Body of pancreas (tissue), 4 donors: ENCODE results near the gene SKAP1. TPM values are rescaled to one million over a fixed set of nuclear protein-coding genes. Genes with fewer than 3 reads are reported as not detected.

Source experiments
- ATAC-seq: fragments of 150-250 bp; one replicate; pipeline ENCODE4 v1.9.1; 2016
- DNase-seq, 4 donors: peaks; one replicate each; pipeline ENCODE4 v3.0.0-alpha.2; 2019
- H3K27ac ChIP-seq, 4 donors: fragments of 200-600 bp; sonication (generic); 1 replicate in 3 of 4; 2 replicates in 1 of 4; pipeline versions ENCODE4 v1.5.1 to v1.6.1; 2016 to 2019; ENCODE audit warnings: mild to moderate bottlenecking in 1 of 4, mixed read lengths in 1 of 4, moderate library complexity in 1 of 4
- H3K27me3 ChIP-seq, 2 donors: fragments of 200-600 bp; sonication (generic); one replicate each; pipeline ENCODE4 v1.6.0; 2016; ENCODE audit warnings: mild to moderate bottlenecking in 1 of 2
- H3K36me3 ChIP-seq, 2 donors: fragments of 200-600 bp; sonication (generic); replicated peaks in 1 of 2; 2 replicates each; pipeline ENCODE4 v1.5.1; 2016; ENCODE audit warnings: low read depth in 2 of 2; ENCODE audit not compliant: insufficient read depth in 1 of 2
- H3K4me1 ChIP-seq: fragments of 200-600 bp; sonication (generic); one replicate; pipeline ENCODE4 v1.6.0; 2016
- H3K4me3 ChIP-seq, 2 donors: fragments of 200-600 bp; sonication (generic); 1 replicate in 1 of 2; 2 replicates in 1 of 2; pipeline ENCODE4 v1.5.1; 2016 to 2019
- H3K9me3 ChIP-seq, 3 donors: fragments of 200-600 bp; sonication (generic); 1 replicate in 2 of 3; 2 replicates in 1 of 3; pipeline ENCODE4 v1.5.1; 2016
- CTCF ChIP-seq, 7 experiments: fragments of 450-650 bp in 4 of 7; fragments of 200-600 bp in 3 of 7; sonication (generic) in 3 of 7; IDR thresholded peaks; one replicate each; pipeline ENCODE4 v1.5.1; 2016 to 2019; ENCODE audit warnings: antibody characterized with exemption in 7 of 7
- POLR2A ChIP-seq, 3 donors: fragments of 450-650 bp; IDR thresholded peaks; one replicate each; pipeline ENCODE4 v1.6.1; 2016; ENCODE audit warnings: antibody characterized with exemption in 3 of 3, mild to moderate bottlenecking in 2 of 3
- WGBS, 2 donors: methylation state at CpG; one replicate each; pipeline ENCODE4 v1.1.5; 2017; 5-methylcytosine and 5-hydroxymethylcytosine counted together
- intact Hi-C: fragments of 100-400 bp; cut with DNase I; formaldehyde crosslinking; loops from one replicate; pipeline ENCODE4 v1.15.1; 2023
- total RNA-seq, 2 donors: library from RNA; depleted of rRNA; stranded (reverse); fragments of >200 nt; gene quantifications; one replicate each; pipeline ENCODE4 v1.1.0, GENCODE V29; 2016

The SKAP1 gene
- total RNA-seq, 2 donors from 2014 or later: 0.78 to 4.0 TPM

- Histone ChIP-seq H3K27me3 (peaks cover 0 to 4% of the 10 kb centered on the region in 2 donors), H3K4me3 (no peak overlapping the region), H3K9me3 (no peaks in the 10 kb centered on the region), H3K27ac (no peak overlapping the region), H3K4me1 (no peaks in the 10 kb centered on the region), H3K36me3 (no peaks in the 10 kb centered on the region)
- DNase-seq (no peak), ATAC-seq (no peak)
- no peak for TF ChIP-seq POLR2A (IDR thresholded peaks at IDR 0.05)
- TF ChIP-seq CTCF (IDR thresholded peaks at IDR 0.05): no peak
- WGBS, 2 donors: 64 to 81% methylated on average over 4 of the region's 4 CpGs
- intact Hi-C loops: no loop called here
Observed at GRCh38 chr17:48468299-48468698, 38.3 kb upstream of the SKAP1 start.

GRCh38 chr17:48465884-48466283 lies 35.9 kb upstream of the SKAP1 start:
- H3K27me3 ChIP-seq: no peaks in the 10 kb centered on the region
- no peak overlapping the region for H3K27ac ChIP-seq
- no peak for DNase-seq
- no peak for ATAC-seq
- no peaks in the 10 kb centered on the region for H3K4me1 ChIP-seq
- intact Hi-C loops: no loop called here
- no peak for TF ChIP-seq POLR2A (IDR thresholded peaks at IDR 0.05)
- no peak for TF ChIP-seq CTCF (IDR thresholded peaks at IDR 0.05)
- no peaks in the 10 kb centered on the region for H3K36me3 ChIP-seq
- 73 to 89% methylated on average over 2 of the region's 2 CpGs for WGBS, 2 donors
- no peak overlapping the region for H3K4me3 ChIP-seq
- H3K9me3 ChIP-seq: no peaks in the 10 kb centered on the region

GRCh38 chr17:48463526-48463925 lies 33.5 kb upstream of the SKAP1 start:
- intact Hi-C loops: no loop called here

GRCh38 chr17:48462946-48463345 lies 32.9 kb upstream of the SKAP1 start:
- no peaks in the 10 kb centered on the region for H3K36me3 ChIP-seq
- ATAC-seq (no peak), DNase-seq (peak in 2 of 4 donors; percentile 14)
- TF ChIP-seq CTCF (IDR thresholded peaks at IDR 0.05): no peak
- no peak for TF ChIP-seq POLR2A (IDR thresholded peaks at IDR 0.05)
- intact Hi-C loops: no loop called here
- H3K27ac ChIP-seq: no peak overlapping the region
- H3K9me3 ChIP-seq: no peaks in the 10 kb centered on the region
- no peaks in the 10 kb centered on the region for H3K27me3 ChIP-seq
- no peaks in the 10 kb centered on the region for H3K4me1 ChIP-seq
- no peak overlapping the region for H3K4me3 ChIP-seq
- 45 to 51% methylated on average over 2 of the region's 2 CpGs for WGBS, 2 donors

More at GRCh38 chr17:48463526-48463925, 33.5 kb upstream of the SKAP1 start:
- TF ChIP-seq POLR2A (IDR thresholded peaks at IDR 0.05) (no peak), CTCF (IDR thresholded peaks at IDR 0.05) (no peak)
- H3K27ac ChIP-seq: no peak overlapping the region
- no peaks in the 10 kb centered on the region for H3K4me1 ChIP-seq
- H3K36me3 ChIP-seq: no peaks in the 10 kb centered on the region
- DNase-seq: no peak
- no peaks in the 10 kb centered on the region for H3K27me3 ChIP-seq
- no peak for ATAC-seq
- no peak overlapping the region for H3K4me3 ChIP-seq
- H3K9me3 ChIP-seq: no peaks in the 10 kb centered on the region
- 57 to 64% methylated on average over 4 of the region's 4 CpGs for WGBS, 2 donors

GRCh38 chr17:48460052-48460451 lies 30.0 kb upstream of the SKAP1 start:
- intact Hi-C loops: no loop called here
- H3K4me1 ChIP-seq: peaks cover 11% of the 10 kb centered on the region
- H3K4me3 ChIP-seq: no peak overlapping the region
- TF ChIP-seq POLR2A (IDR thresholded peaks at IDR 0.05): no peak
- TF ChIP-seq CTCF (IDR thresholded peaks at IDR 0.05): no peak
- ATAC-seq (no peak), DNase-seq (no peak)
- H3K27ac ChIP-seq: no peak overlapping the region
- H3K9me3 ChIP-seq: no peaks in the 10 kb centered on the region
- WGBS, 2 donors: 58 to 63% methylated on average over 3 of the region's 3 CpGs
- no peaks in the 10 kb centered on the region for H3K27me3 ChIP-seq
- H3K36me3 ChIP-seq: no peaks in the 10 kb centered on the region
